H1 (cell line): ENCODE results near the gene OR1K1. TPM values are rescaled to one million over a fixed set of nuclear protein-coding genes. Genes with fewer than 3 reads are reported as not detected.

Source experiments
- CTCF ChIA-PET: fragments of 300-600 bp; sonication (Branson Sonifier 250); formaldehyde crosslinking; loops from one replicate; lab custom pipeline; 2021; ENCODE audit not compliant: partially characterized antibody; lab: Charles Lee
- POLR2A ChIA-PET: fragments of 300-600 bp; sonication (Branson Sonifier 250); formaldehyde crosslinking; loops from one replicate; lab custom pipeline; 2021; ENCODE audit warnings: inconsistent platforms; ENCODE audit not compliant: partially characterized antibody; lab: Charles Lee
- DNase-seq, 2 experiments: peaks; one replicate each; pipeline versions ENCODE4 v3.0.0 to v3.0.0-alpha.2; 2010 to 2022; ENCODE audit warnings: low spot score in 2 of 2, low read depth in 1 of 2, mixed read lengths in 1 of 2
- FAIRE-seq: peaks from 2 replicates; lab custom pipeline; 2011; peaks lifted over from hg19 to GRCh38; lab: Jason Lieb, UNC
- H2AFZ ChIP-seq: 2 replicates; pipeline ENCODE4 v1.8.1; 2012; ENCODE audit warnings: low read length, inconsistent platforms
- H2AK5ac ChIP-seq: 2 replicates; pipeline ENCODE4 v1.6.1; 2013; ENCODE audit warnings: low read depth, low read length
- H2BK120ac ChIP-seq: replicated peaks from 2 replicates; pipeline ENCODE3; 2013; ENCODE audit warnings: low read depth, low read length, inconsistent platforms
- H2BK12ac ChIP-seq: 2 replicates; pipeline ENCODE4 v1.6.1; 2013; ENCODE audit warnings: low read depth, low read length
- H2BK15ac ChIP-seq: 2 replicates; pipeline ENCODE4 v1.6.1; 2013; ENCODE audit warnings: low read length
- H2BK20ac ChIP-seq: 2 replicates; pipeline ENCODE4 v1.6.1; 2013; ENCODE audit warnings: low read length
- H2BK5ac ChIP-seq: 2 replicates; pipeline ENCODE4 v1.6.1; 2013; ENCODE audit warnings: low read depth, low read length
- H3K14ac ChIP-seq: 2 replicates; pipeline ENCODE4 v1.6.1; 2013; ENCODE audit warnings: inconsistent platforms; ENCODE audit not compliant: insufficient read length
- H3K18ac ChIP-seq: 2 replicates; pipeline ENCODE4 v1.6.1; 2013; ENCODE audit warnings: low read length; ENCODE audit errors: extremely low read depth
- H3K23ac ChIP-seq: 2 replicates; pipeline ENCODE4 v1.6.1; 2013; ENCODE audit warnings: inconsistent platforms; ENCODE audit not compliant: insufficient read length
- H3K23me2 ChIP-seq: 2 replicates; pipeline ENCODE4 v1.6.1; 2013; ENCODE audit warnings: low read depth, low read length
- H3K27ac ChIP-seq: 2 replicates; pipeline ENCODE4 v1.6.1; 2011; ENCODE audit warnings: low read depth, low read length, inconsistent platforms
- H3K27me3 ChIP-seq, 4 experiments: replicated peaks in 1 of 4; 1 replicate in 1 of 4; 2 replicates in 3 of 4; pipeline versions ENCODE4 v1.6.1 to v1.8.1; 2011 to 2013; ENCODE audit warnings: low read length in 3 of 4, mild to moderate bottlenecking in 3 of 4, inconsistent platforms in 2 of 4, mixed read lengths in 2 of 4, moderate library complexity in 1 of 4; ENCODE audit not compliant: control insufficient read depth in 3 of 4, insufficient read depth in 3 of 4; ENCODE audit errors: extremely low read depth in 1 of 4
- H3K36me3 ChIP-seq, 4 experiments: 2 replicates each; pipeline versions ENCODE4 v1.6.1 to v1.8.1; 2011 to 2013; ENCODE audit warnings: mild to moderate bottlenecking in 4 of 4, low read length in 3 of 4, moderate library complexity in 2 of 4, control low read depth in 1 of 4, inconsistent platforms in 1 of 4; ENCODE audit not compliant: insufficient read depth in 4 of 4, control insufficient read depth in 2 of 4
- H3K4ac ChIP-seq: replicated peaks from 2 replicates; pipeline ENCODE3; 2013; ENCODE audit warnings: low read length, low read depth, mixed read lengths, inconsistent platforms; ENCODE audit not compliant: insufficient read length
- H3K4me1 ChIP-seq, 4 experiments: replicated peaks in 1 of 4; 1 replicate in 1 of 4; 2 replicates in 3 of 4; pipeline versions ENCODE4 v1.6.1 to v1.8.1; 2011 to 2013; ENCODE audit warnings: low read length in 3 of 4, inconsistent platforms in 2 of 4, mixed read lengths in 1 of 4; ENCODE audit not compliant: insufficient read depth in 4 of 4, control insufficient read depth in 3 of 4
- H3K4me2 ChIP-seq, 2 experiments: 2 replicates each; pipeline versions ENCODE4 v1.6.1 to v1.8.1; 2011 to 2013; ENCODE audit warnings: low read depth in 2 of 2, low read length in 2 of 2, control low read depth in 1 of 2, inconsistent platforms in 1 of 2, mild to moderate bottlenecking in 1 of 2; ENCODE audit not compliant: insufficient read depth in 1 of 2
- H3K4me3 ChIP-seq, 4 experiments: fragments of 200-600, 300-600 bp in 1 of 4; sonication (generic), shearing (Covaris generic), sonication (Bioruptor Twin) in 1 of 4; 2 replicates each; pipeline versions ENCODE4 v1.5.1 to v1.8.1; 2011 to 2016; ENCODE audit warnings: low read length in 4 of 4, low read depth in 3 of 4, control low read depth in 2 of 4, inconsistent platforms in 2 of 4, mild to moderate bottlenecking in 2 of 4, mixed read lengths in 1 of 4, moderate library complexity in 1 of 4; ENCODE audit not compliant: insufficient read depth in 2 of 4; ENCODE audit errors: extremely low read depth in 1 of 4
- H3K56ac ChIP-seq: replicated peaks from 2 replicates; pipeline ENCODE3; 2013; ENCODE audit warnings: low read depth, mild to moderate bottlenecking, mixed read lengths, low read length, inconsistent platforms; ENCODE audit not compliant: insufficient read length
- H3K79me1 ChIP-seq: 2 replicates; pipeline ENCODE4 v1.6.1; 2013; ENCODE audit warnings: low read depth, low read length, control low read depth
- H3K79me2 ChIP-seq, 2 experiments: 2 replicates each; pipeline versions ENCODE4 v1.6.1 to v1.8.1; 2012 to 2013; ENCODE audit warnings: low read length in 2 of 2, mild to moderate bottlenecking in 2 of 2, inconsistent platforms in 1 of 2; ENCODE audit not compliant: insufficient read depth in 2 of 2, control insufficient read depth in 1 of 2
- H3K9ac ChIP-seq, 4 experiments: replicated peaks in 1 of 4; 1 replicate in 1 of 4; 2 replicates in 3 of 4; pipeline versions ENCODE4 v1.6.1 to v1.8.1; 2011 to 2013; ENCODE audit warnings: low read depth in 3 of 4, low read length in 3 of 4, control low read depth in 2 of 4, mild to moderate bottlenecking in 2 of 4, moderate library complexity in 2 of 4, inconsistent platforms in 1 of 4; ENCODE audit errors: extremely low read depth in 1 of 4
- H3K9me3 ChIP-seq, 2 experiments: 2 replicates each; pipeline versions ENCODE4 v1.6.1 to v1.8.1; 2012 to 2013; ENCODE audit warnings: mild to moderate bottlenecking in 2 of 2, moderate library complexity in 2 of 2, control low read depth in 1 of 2, inconsistent platforms in 1 of 2, low read depth in 1 of 2, low read length in 1 of 2, mixed read lengths in 1 of 2; ENCODE audit not compliant: insufficient read depth in 2 of 2
- H4K20me1 ChIP-seq, 2 experiments: replicated peaks in 1 of 2; 2 replicates each; pipeline versions ENCODE3 to v1.8.1; 2011 to 2013; ENCODE audit warnings: inconsistent platforms in 2 of 2, low read length in 2 of 2, mild to moderate bottlenecking in 1 of 2; ENCODE audit not compliant: insufficient read depth in 2 of 2, control insufficient read depth in 1 of 2
- H4K5ac ChIP-seq: 2 replicates; pipeline ENCODE4 v1.6.1; 2013; ENCODE audit warnings: low read length, low read depth, mixed read lengths, inconsistent platforms; ENCODE audit not compliant: insufficient read length
- H4K8ac ChIP-seq: 2 replicates; pipeline ENCODE4 v1.8.0; 2013; ENCODE audit warnings: mild to moderate bottlenecking, moderate library complexity, low read length, inconsistent platforms; ENCODE audit not compliant: insufficient read depth; ENCODE audit errors: extremely low read depth
- H4K91ac ChIP-seq: replicated peaks from 2 replicates; pipeline ENCODE3; 2013; ENCODE audit warnings: low read length, mixed read lengths, inconsistent platforms; ENCODE audit not compliant: insufficient read length
- ASH2L ChIP-seq: fragments of 200-600, 300-600 bp; sonication (generic); IDR thresholded peaks from one replicate; pipeline ENCODE4 v1.7.1; 2017; ENCODE audit warnings: low read length
- POLR2A ChIP-seq, 2 experiments: IDR thresholded peaks; 1 replicate in 1 of 2; 2 replicates in 1 of 2; pipeline ENCODE4 v1.6.1; 2011; ENCODE audit warnings: low read depth in 2 of 2, low read length in 2 of 2, mild to moderate bottlenecking in 2 of 2; ENCODE audit errors: control extremely low read depth in 1 of 2
- TEAD4 ChIP-seq: IDR thresholded peaks from 2 replicates; pipeline ENCODE4 v1.6.1; 2012; ENCODE audit warnings: low read depth, low read length, inconsistent platforms, mixed read lengths
- WGBS, 2 experiments: shearing (Covaris generic) in 1 of 2; methylation state at CpG; one replicate each; pipeline versions ENCODE4 v1.1.6 to v1.1.7; 2013 to 2015; ENCODE audit warnings: low lambda C conversion rate in 2 of 2, mixed read lengths in 2 of 2, inconsistent platforms in 1 of 2, low coverage in 1 of 2, missing lambda C conversion rate in 1 of 2; ENCODE audit not compliant: insufficient replicate concordance in 2 of 2, insufficient coverage in 1 of 2, insufficient read length in 1 of 2; ENCODE audit errors: extremely low coverage in 1 of 2, missing lambda C conversion rate in 1 of 2; 5-methylcytosine and 5-hydroxymethylcytosine counted together
- polyA plus RNA-seq, 7 experiments: library from polyadenylated mRNA; depleted of rRNA in 3 of 7; stranded (reverse) in 5 of 7; unstranded in 2 of 7; fragments of >200 nt in 5 of 7; fragments of 200-250 nt in 2 of 7; gene quantifications; 1 replicate in 5 of 7; 2 replicates in 1 of 7; 4 replicates in 1 of 7; pipeline versions ENCODE4 v1.2.1 to v1.2.3, GENCODE V29; 2011 to 2013; ENCODE audit warnings: missing spikeins in 2 of 7, mixed read lengths in 2 of 7
- total RNA-seq: library from RNA; stranded (reverse); fragmentation: NEBNext Ultra II Directional; extraction: Animal tissue kit (Norgen Biotek cat#: 25700); gene quantifications from 2 replicates; pipeline ENCODE4 v1.2.1, GENCODE V29; 2021

The OR1K1 gene
- total and polyA plus RNA-seq, 2 of the 8 experiments (the other 6 are each of a cell fraction or from before 2014, with no cell fraction given), result not detected

DNA sequence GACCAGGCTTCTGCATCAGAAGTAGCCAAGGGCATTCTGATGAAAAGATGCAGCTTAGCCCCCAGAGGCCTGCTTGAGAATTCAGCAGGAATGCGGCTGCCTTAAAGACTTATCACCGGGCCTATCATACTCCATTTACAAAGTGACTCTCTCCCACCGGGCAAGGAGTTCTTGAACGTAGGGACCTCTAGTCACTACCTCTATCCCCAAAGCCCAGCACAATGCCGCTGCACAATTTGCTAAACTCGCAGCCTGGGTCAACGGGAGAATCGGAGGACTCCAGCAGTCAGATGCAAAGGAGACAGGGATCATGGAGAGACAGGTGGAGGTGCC lies 27.8 kb downstream of the OR1K1 start:
- Histone ChIP-seq H3K36me3 (peaks cover 5 to 30% (median 16%) of the 10 kb centered on the region in 4 experiments; a peak in 7 of 8 replicates), H3K79me1 (no peaks in the 10 kb centered on the region; the same call in none of the 2 replicates), H3K4me3 (peak overlapping the region; percentile 81 to 97 (median 92)), H4K20me1 (peaks cover 6 to 11% of the 10 kb centered on the region in 2 experiments), H3K9ac (peak overlapping the region in 3 of 4 experiments; percentile 84 to 92 (median 84); a peak in 6 of 7 replicates), H3K56ac (no peak overlapping the region), H3K4me1 (peaks cover 0 to 3% (median 0%) of the 10 kb centered on the region in 4 experiments; a peak in 2 of 7 replicates), H4K5ac (peak overlapping the region; percentile 17), H3K18ac (peak overlapping the region; percentile 83), H3K14ac (no peak overlapping the region), H2AFZ (no peak overlapping the region), H4K8ac (peak overlapping the region; percentile 97; the same call in 1 of the 2 replicates), H3K4me2 (peak overlapping the region; percentile 73 to 92), H3K23ac (no peak overlapping the region), H4K91ac (no peak overlapping the region), H2BK120ac (no peak overlapping the region), H3K27ac (peak overlapping the region; percentile 81; the same call in 1 of the 2 replicates), H2BK15ac (no peak overlapping the region), H3K9me3 (no peaks in the 10 kb centered on the region), H2BK5ac (peak overlapping the region; percentile 97; the same call in 1 of the 2 replicates), H3K27me3 (no peaks in the 10 kb centered on the region), H3K4ac (no peak overlapping the region), H2AK5ac (no peak overlapping the region), H2BK20ac (no peak overlapping the region), H2BK12ac (no peak overlapping the region), H3K23me2 (peaks cover 1% of the 10 kb centered on the region; the same call in 1 of the 2 replicates), H3K79me2 (peaks cover 5 to 35% of the 10 kb centered on the region in 2 experiments; a peak in 3 of 4 replicates)
- TF ChIP-seq POLR2A (IDR thresholded peaks at IDR 0.05; ENCODE audit: control extremely low read depth in 1 of 2, low read depth in 2 of 2, low read length in 2 of 2) (peak in 1 of 2 experiments; percentile 9; a peak in 1 of 3 replicates), TEAD4 (peak; percentile 64; the same call in 1 of the 2 replicates), ASH2L (no peak)
- ChIA-PET POLR2A (interaction anchor here (0.7 to 1.8 kb wide), 4 partner anchors 11 to 498 kb away, joined by 5 to 6 read pairs (median 5); no protein-coding TSS in a partner anchor), CTCF (interaction anchor here (1.6 kb wide), 1 partner anchor 17 kb away, joined by 7 read pairs; no protein-coding TSS in a partner anchor)
- FAIRE-seq (no peak), DNase-seq (no peak)
- 1% methylated on average over 8 of the region's 8 CpGs; no CpG with 5 or more reads in 1 of the 2 experiments for WGBS, 2 experiments
